Breast epithelium (tissue), 4 donors: ENCODE data around the gene HMGB4. TPM values are rescaled to one million over a fixed set of nuclear protein-coding genes. Genes with fewer than 3 reads are reported as not detected.

ENCODE experiments used
- DNase-seq, 2 donors: peaks; one replicate each; pipeline ENCODE4 v3.0.0-alpha.2; 2019; ENCODE audit warnings: low spot score in 2 of 2
- H3K27ac ChIP-seq, 2 donors: fragments of 200-600 bp; sonication (generic) in 1 of 2; one replicate each; pipeline ENCODE4 v1.5.1; 2016 to 2019; ENCODE audit warnings: mild to moderate bottlenecking in 1 of 2
- H3K27me3 ChIP-seq, 2 donors: fragments of 200-600 bp; sonication (generic) in 1 of 2; one replicate each; pipeline versions ENCODE4 v1.5.1 to v1.6.0; 2017 to 2019; ENCODE audit warnings: control low read depth in 1 of 2, mild to moderate bottlenecking in 1 of 2
- H3K36me3 ChIP-seq: fragments of 200-600 bp; one replicate; pipeline ENCODE4 v1.5.1; 2019
- H3K4me1 ChIP-seq, 2 donors: fragments of 200-600 bp; sonication (generic); one replicate each; pipeline ENCODE4 v1.5.1; 2016 to 2019; ENCODE audit warnings: control low read depth in 1 of 2
- H3K4me3 ChIP-seq, 3 donors: fragments of 200-600 bp; sonication (generic); 1 replicate in 2 of 3; 2 replicates in 1 of 3; pipeline ENCODE4 v1.5.1; 2016 to 2019; ENCODE audit warnings: mild to moderate bottlenecking in 3 of 3, moderate library complexity in 2 of 3
- H3K9me3 ChIP-seq, 2 donors: fragments of 200-600 bp; sonication (generic) in 1 of 2; one replicate each; pipeline ENCODE4 v1.5.1; 2016 to 2019; ENCODE audit warnings: control low read depth in 1 of 2
- CTCF ChIP-seq, 3 donors: fragments of 450-650 bp; IDR thresholded peaks; one replicate each; pipeline ENCODE4 v1.5.1; 2016 to 2017; ENCODE audit warnings: antibody characterized with exemption in 3 of 3, mild to moderate bottlenecking in 3 of 3, moderate library complexity in 3 of 3
- POLR2A ChIP-seq: fragments of 450-650 bp; IDR thresholded peaks from one replicate; pipeline ENCODE4 v1.6.1; 2016; ENCODE audit warnings: antibody characterized with exemption, mild to moderate bottlenecking, moderate library complexity
- POLR2AphosphoS5 ChIP-seq, 3 donors: sonication (generic); formaldehyde crosslinking; IDR thresholded peaks; one replicate each; pipeline ENCODE4 v1.6.1; 2017; ENCODE audit warnings: antibody characterized with exemption in 3 of 3
- intact Hi-C: fragments of 100-400 bp; cut with DNase I; formaldehyde crosslinking; loops from one replicate; pipeline ENCODE4 v1.15.1; 2023; ENCODE audit warnings: low total_unique reads
- total RNA-seq, 3 donors: library from RNA; depleted of rRNA; stranded (reverse); fragments of >200 nt; gene quantifications; one replicate each; pipeline ENCODE4 v1.1.0, GENCODE V29; 2016

The HMGB4 gene
- total RNA-seq, 3 donors from 2014 or later, result not detected

GRCh38 chr1:33823830-33824229 is 40.0 kb upstream of the HMGB4 start:
- intact Hi-C loops, result no loop called here
- Histone ChIP-seq H3K27ac (no peak overlapping the region), H3K27me3 (no peaks in the 10 kb centered on the region), H3K9me3 (no peaks in the 10 kb centered on the region), H3K36me3 (no peaks in the 10 kb centered on the region), H3K4me3 (no peak overlapping the region), H3K4me1 (no peaks in the 10 kb centered on the region)
- DNase-seq, result no peak
- TF ChIP-seq POLR2A, result no peak
- no peak for TF ChIP-seq CTCF (IDR thresholded peaks at IDR 0.05)
- TF ChIP-seq POLR2AphosphoS5 (IDR thresholded peaks at IDR 0.05), result no peak

- Histone ChIP-seq H3K9me3 (no peaks in the 10 kb centered on the region), H3K27me3 (no peaks in the 10 kb centered on the region), H3K27ac (no peak overlapping the region), H3K4me1 (no peaks in the 10 kb centered on the region), H3K4me3 (no peak overlapping the region), H3K36me3 (no peaks in the 10 kb centered on the region)
- DNase-seq, result no peak
- no peak for TF ChIP-seq POLR2AphosphoS5 (IDR thresholded peaks at IDR 0.05)
- no peak for TF ChIP-seq POLR2A
- no peak for TF ChIP-seq CTCF (IDR thresholded peaks at IDR 0.05)
- intact Hi-C loops, result no loop called here
Observed at GRCh38 chr1:33824321-33824720, 39.6 kb upstream of the HMGB4 start.

GRCh38 chr1:33824971-33825370 is 38.9 kb upstream of the HMGB4 start:
- no peak for DNase-seq
- intact Hi-C loops, result no loop called here
- no peak for TF ChIP-seq CTCF (IDR thresholded peaks at IDR 0.05)
- no peak for TF ChIP-seq POLR2AphosphoS5 (IDR thresholded peaks at IDR 0.05)
- no peak for TF ChIP-seq POLR2A

GRCh38 chr1:33825506-33825905 is 38.4 kb upstream of the HMGB4 start:
- no peak for DNase-seq
- TF ChIP-seq CTCF (IDR thresholded peaks at IDR 0.05) (no peak), POLR2AphosphoS5 (IDR thresholded peaks at IDR 0.05) (no peak), POLR2A (no peak)

More at GRCh38 chr1:33824971-33825370, 38.9 kb upstream of the HMGB4 start:
- H3K36me3 ChIP-seq, result no peaks in the 10 kb centered on the region
- no peak overlapping the region for H3K27ac ChIP-seq
- H3K4me1 ChIP-seq, result no peaks in the 10 kb centered on the region
- H3K27me3 ChIP-seq, result no peaks in the 10 kb centered on the region
- no peak overlapping the region for H3K4me3 ChIP-seq
- H3K9me3 ChIP-seq, result no peaks in the 10 kb centered on the region

GRCh38 chr1:33826311-33826710 is 37.6 kb upstream of the HMGB4 start:
- H3K4me1 ChIP-seq, result no peaks in the 10 kb centered on the region
- no peaks in the 10 kb centered on the region for H3K36me3 ChIP-seq
- no peak for DNase-seq
- H3K4me3 ChIP-seq, result no peak overlapping the region
- H3K9me3 ChIP-seq, result no peaks in the 10 kb centered on the region
- no peak for TF ChIP-seq POLR2A
- H3K27ac ChIP-seq, result no peak overlapping the region
- no peaks in the 10 kb centered on the region for H3K27me3 ChIP-seq
- intact Hi-C loops, result no loop called here

More at GRCh38 chr1:33825506-33825905, 38.4 kb upstream of the HMGB4 start:
- intact Hi-C loops, result no loop called here
- Histone ChIP-seq H3K36me3 (no peaks in the 10 kb centered on the region), H3K4me1 (no peaks in the 10 kb centered on the region), H3K9me3 (no peaks in the 10 kb centered on the region), H3K27ac (no peak overlapping the region), H3K4me3 (no peak overlapping the region), H3K27me3 (no peaks in the 10 kb centered on the region)

- TF ChIP-seq POLR2A (no peak), POLR2AphosphoS5 (IDR thresholded peaks at IDR 0.05) (no peak), CTCF (IDR thresholded peaks at IDR 0.05) (no peak)
- no peak for DNase-seq
- no peak overlapping the region for H3K4me3 ChIP-seq
- no peaks in the 10 kb centered on the region for H3K4me1 ChIP-seq
- no peaks in the 10 kb centered on the region for H3K9me3 ChIP-seq
- no peak overlapping the region for H3K27ac ChIP-seq
- intact Hi-C loops, result no loop called here
- no peaks in the 10 kb centered on the region for H3K36me3 ChIP-seq
- no peaks in the 10 kb centered on the region for H3K27me3 ChIP-seq
Observed at GRCh38 chr1:33826711-33827110, 37.2 kb upstream of the HMGB4 start.
